GM21390 (cell line): Measurements from ENCODE around the gene ACD.
A peak's percentile ranks its signal among the peaks of the same experiment; 100 is the strongest.
"Not testable (repeated sequence)": the region's sequence is repeated elsewhere in the genome, so short reads cannot be mapped to it uniquely, and the experiment has no call there.

ENCODE experiments used
- ATAC-seq: cut with Tn5 transposase; IDR thresholded peaks from one replicate; pipeline ENCODE4 v1.9.1; 2021; ENCODE audit not compliant: unreplicated experiment

Gene ACD

GRCh38 chr16:67659675-67660563, at the start of gene ACD:
Gene ACD, minus strand, starts transcription at chr16:67660260. Its CDS starts 40 bp downstream, at chr16:67660220.
- ATAC-seq, result peak; percentile 42

- ATAC-seq, result no peak
These were observed 49.0 kb upstream of the ACD start for GRCh38 chr16:67709050-67709449.

GRCh38 chr16:67708368-67708771, 48.3 kb upstream of the ACD start:
- no peak for ATAC-seq

GRCh38 chr16:67707790-67708189, 47.7 kb upstream of the ACD start:
- ATAC-seq, result no peak

GRCh38 chr16:67707210-67707609, 47.1 kb upstream of the ACD start:
- ATAC-seq, result no peak

GRCh38 chr16:67704110-67704509, 44.0 kb upstream of the ACD start:
- ATAC-seq, result no peak

GRCh38 chr16:67703626-67704025, 43.6 kb upstream of the ACD start:
- ATAC-seq, result no peak

- no peak for ATAC-seq
These were observed 42.1 kb upstream of the ACD start for GRCh38 chr16:67702130-67702529.

- no peak for ATAC-seq
These were observed 41.4 kb upstream of the ACD start for GRCh38 chr16:67701420-67701819.

- ATAC-seq, result no peak
These were observed 39.2 kb upstream of the ACD start for GRCh38 chr16:67699265-67699664.

- ATAC-seq, result no peak
These were observed 37.5 kb upstream of the ACD start for GRCh38 chr16:67697422-67698185.

GRCh38 chr16:67694611-67695010, 34.6 kb upstream of the ACD start:
- no peak for ATAC-seq

GRCh38 chr16:67693517-67694285, 33.6 kb upstream of the ACD start:
- ATAC-seq, result not testable (repeated sequence)

GRCh38 chr16:67685388-67686112, 25.5 kb upstream of the ACD start:
- no peak for ATAC-seq

- ATAC-seq, result no peak
These were observed 23.7 kb upstream of the ACD start for GRCh38 chr16:67683767-67684166.

- ATAC-seq, result no peak
These were observed 20.2 kb upstream of the ACD start for GRCh38 chr16:67679935-67680897.

- no peak for ATAC-seq
These were observed 18.4 kb upstream of the ACD start for GRCh38 chr16:67678354-67679023.

GRCh38 chr16:67677712-67678111, 17.7 kb upstream of the ACD start:
- no peak for ATAC-seq

GRCh38 chr16:67676939-67677338, 16.9 kb upstream of the ACD start:
- no peak for ATAC-seq
